MCF 10A (cell line): ENCODE results near the gene PLD3. TPM values are rescaled to one million over a fixed set of nuclear protein-coding genes. Genes with fewer than 3 reads are reported as not detected.
"Not testable (repeated sequence)": the region's sequence is repeated elsewhere in the genome, so short reads cannot be mapped to it uniquely, and the experiment has no call there.

Experiments used
- BruUV-seq: library from RNA; stranded (reverse); fragments of 400-500 nt; replicated peaks from 2 replicates; lab custom pipeline; 2021; lab: Mats Ljungman, UMichigan
- CTCF ChIA-PET: fragments of 300-600 bp; sonication (Branson Sonifier 250); formaldehyde crosslinking; extraction: SDS; loops from one replicate; lab custom pipeline; 2021; ENCODE audit warnings: antibody characterized with exemption, inconsistent platforms; lab: Yijun Ruan, JAX
- POLR2A ChIA-PET: fragments of 300-600, 350-650 bp; sonication (Branson Sonifier 250); formaldehyde crosslinking; extraction: SDS; loops from one replicate; lab custom pipeline; 2020; ENCODE audit warnings: antibody characterized with exemption, inconsistent platforms; lab: Yijun Ruan, JAX
- DNase-seq: peaks from one replicate; pipeline ENCODE4 v3.0.0-alpha.2; 2018; ENCODE audit not compliant: unreplicated experiment
- H3K27ac Mint-ChIP-seq: one replicate; pipeline ENCODE4 v1.8.0; 2022; ENCODE audit warnings: mild to moderate bottlenecking, low read depth, mixed read lengths; ENCODE audit not compliant: unreplicated experiment
- H3K27me3 Mint-ChIP-seq: one replicate; pipeline ENCODE4 v1.8.0; 2022; ENCODE audit warnings: mixed read lengths; ENCODE audit not compliant: insufficient read depth, unreplicated experiment
- H3K36me3 Mint-ChIP-seq: one replicate; pipeline ENCODE4 v1.8.0; 2022; ENCODE audit warnings: mild to moderate bottlenecking, moderate library complexity, mixed read lengths; ENCODE audit not compliant: insufficient read depth, unreplicated experiment
- H3K4me1 Mint-ChIP-seq: one replicate; pipeline ENCODE4 v1.8.0; 2022; ENCODE audit warnings: mixed read lengths; ENCODE audit not compliant: insufficient read depth, unreplicated experiment
- H3K4me3 Mint-ChIP-seq: one replicate; pipeline ENCODE4 v1.8.0; 2022; ENCODE audit warnings: mild to moderate bottlenecking, moderate library complexity, mixed read lengths; ENCODE audit not compliant: unreplicated experiment
- H3K9me3 Mint-ChIP-seq: one replicate; pipeline ENCODE4 v1.8.0; 2022; ENCODE audit warnings: mixed read lengths; ENCODE audit not compliant: unreplicated experiment
- intact Hi-C: fragments of 100-400 bp; cut with micrococcal nuclease; formaldehyde crosslinking; loops from 2 replicates; pipeline ENCODE4 v1.14.1; 2022
- total RNA-seq: library from RNA; stranded (reverse); gene quantifications from 2 replicates; pipeline ENCODE4 v1.2.3, GENCODE V29; 2022
- TF ChIP-seq, protein P1 (sequence below): fragments of 200-600 bp; IDR thresholded peaks from one replicate; pipeline ENCODE4 v1.8.0; 2022; ENCODE audit warnings: antibody characterized with exemption, mild to moderate bottlenecking; ENCODE audit not compliant: unreplicated experiment

The PLD3 gene
- total RNA-seq, 1 experiment from 2014 or later = 98.9 TPM

DNA sequence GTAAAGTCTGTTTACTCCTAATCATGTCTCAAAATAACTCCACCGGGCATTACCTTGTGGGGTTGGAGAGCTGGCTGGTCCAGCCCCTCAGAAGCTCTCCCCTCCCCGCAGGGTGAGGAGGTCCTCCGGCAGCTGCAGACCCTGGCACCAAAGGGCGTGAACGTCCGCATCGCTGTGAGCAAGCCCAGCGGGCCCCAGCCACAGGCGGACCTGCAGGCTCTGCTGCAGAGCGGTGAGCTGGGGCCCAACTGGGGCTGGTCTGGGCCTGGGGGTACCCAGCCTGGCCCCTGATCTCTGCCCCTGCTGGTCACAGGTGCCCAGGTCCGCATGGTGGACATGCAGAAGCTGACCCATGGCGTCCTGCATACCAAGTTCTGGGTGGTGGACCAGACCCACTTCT is 21.3 kb downstream of the PLD3 start:
- no peak overlapping the region for H3K27ac Mint-ChIP-seq
- no TSS peak for BruUV-seq
- ChIA-PET POLR2A (interaction anchor here (0.6 to 1.0 kb wide), 2 partner anchors 56 to 1417 kb away, joined by 3 read pairs; partner anchors contain the start of gene SERTAD1), CTCF (no interaction called here)
- TF ChIP-seq, protein P1, sequence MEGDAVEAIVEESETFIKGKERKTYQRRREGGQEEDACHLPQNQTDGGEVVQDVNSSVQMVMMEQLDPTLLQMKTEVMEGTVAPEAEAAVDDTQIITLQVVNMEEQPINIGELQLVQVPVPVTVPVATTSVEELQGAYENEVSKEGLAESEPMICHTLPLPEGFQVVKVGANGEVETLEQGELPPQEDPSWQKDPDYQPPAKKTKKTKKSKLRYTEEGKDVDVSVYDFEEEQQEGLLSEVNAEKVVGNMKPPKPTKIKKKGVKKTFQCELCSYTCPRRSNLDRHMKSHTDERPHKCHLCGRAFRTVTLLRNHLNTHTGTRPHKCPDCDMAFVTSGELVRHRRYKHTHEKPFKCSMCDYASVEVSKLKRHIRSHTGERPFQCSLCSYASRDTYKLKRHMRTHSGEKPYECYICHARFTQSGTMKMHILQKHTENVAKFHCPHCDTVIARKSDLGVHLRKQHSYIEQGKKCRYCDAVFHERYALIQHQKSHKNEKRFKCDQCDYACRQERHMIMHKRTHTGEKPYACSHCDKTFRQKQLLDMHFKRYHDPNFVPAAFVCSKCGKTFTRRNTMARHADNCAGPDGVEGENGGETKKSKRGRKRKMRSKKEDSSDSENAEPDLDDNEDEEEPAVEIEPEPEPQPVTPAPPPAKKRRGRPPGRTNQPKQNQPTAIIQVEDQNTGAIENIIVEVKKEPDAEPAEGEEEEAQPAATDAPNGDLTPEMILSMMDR = no peak
- no peaks in the 10 kb centered on the region for H3K4me1 Mint-ChIP-seq
- peaks cover 41% of the 10 kb centered on the region for H3K36me3 Mint-ChIP-seq
- no peaks in the 10 kb centered on the region for H3K9me3 Mint-ChIP-seq
- no peak for DNase-seq
- intact Hi-C loops = no loop called here
- H3K4me3 Mint-ChIP-seq = no peak overlapping the region
- H3K27me3 Mint-ChIP-seq = no peaks in the 10 kb centered on the region

GRCh38 chr19:40370253-40370652 is 21.8 kb downstream of the PLD3 start:
- H3K27me3 Mint-ChIP-seq, BruUV-seq, H3K4me3 Mint-ChIP-seq, CTCF ChIA-PET, H3K9me3 Mint-ChIP-seq, DNase-seq, H3K27ac Mint-ChIP-seq, intact Hi-C loops, H3K4me1 Mint-ChIP-seq: not testable (repeated sequence)
- H3K36me3 Mint-ChIP-seq = peaks cover 46% of the 10 kb centered on the region
- POLR2A ChIA-PET = interaction anchor here (0.6 to 1.0 kb wide), 2 partner anchors 56 to 1417 kb away, joined by 3 read pairs; partner anchors contain the start of gene SERTAD1

DNA sequence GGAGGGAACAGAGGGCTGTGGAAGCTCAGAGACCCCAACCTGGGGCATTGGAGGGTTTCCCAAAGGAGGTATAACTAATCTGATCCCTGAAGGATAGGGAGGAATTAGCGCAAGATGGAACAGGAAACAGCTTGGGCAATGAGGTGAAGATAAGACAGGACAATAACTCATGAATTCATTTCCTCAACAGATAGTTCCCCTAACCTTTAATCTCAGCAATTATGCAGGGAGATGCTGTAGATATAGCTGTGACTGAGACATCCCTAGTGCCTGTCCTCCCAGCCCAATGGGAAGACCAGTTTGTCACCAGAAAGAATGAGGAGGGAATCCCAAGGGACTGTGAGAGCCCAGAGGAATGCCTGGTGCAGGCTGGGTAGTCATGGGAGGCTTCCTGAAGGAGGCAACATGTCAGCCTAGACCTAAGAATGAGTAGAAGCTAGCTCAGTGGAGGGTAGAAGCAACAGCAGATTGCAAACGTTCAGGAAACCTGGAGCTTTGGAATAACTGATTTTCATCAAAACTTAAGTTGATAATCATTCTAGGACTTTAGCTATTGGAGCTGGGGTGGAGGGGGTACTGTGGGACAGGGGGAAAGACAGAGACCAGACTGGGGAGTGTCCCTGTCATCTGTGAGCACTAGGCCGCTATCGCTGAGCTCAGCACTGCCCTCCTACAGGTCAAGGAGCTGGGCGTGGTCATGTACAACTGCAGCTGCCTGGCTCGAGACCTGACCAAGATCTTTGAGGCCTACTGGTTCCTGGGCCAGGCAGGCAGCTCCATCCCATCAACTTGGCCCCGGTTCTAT is 22.7 kb downstream of the PLD3 start:
- intact Hi-C loops = no loop called here
- POLR2A ChIA-PET = no interaction called here
- CTCF ChIA-PET = no interaction called here
- Mint-ChIP-seq H3K4me1 (no peaks in the 10 kb centered on the region), H3K27me3 (no peaks in the 10 kb centered on the region), H3K4me3 (no peak overlapping the region), H3K27ac (no peak overlapping the region), H3K36me3 (peaks cover 48% of the 10 kb centered on the region), H3K9me3 (no peaks in the 10 kb centered on the region)
- DNase-seq = no peak
- BruUV-seq = no TSS peak
- TF ChIP-seq, protein P1 = no peak

DNA sequence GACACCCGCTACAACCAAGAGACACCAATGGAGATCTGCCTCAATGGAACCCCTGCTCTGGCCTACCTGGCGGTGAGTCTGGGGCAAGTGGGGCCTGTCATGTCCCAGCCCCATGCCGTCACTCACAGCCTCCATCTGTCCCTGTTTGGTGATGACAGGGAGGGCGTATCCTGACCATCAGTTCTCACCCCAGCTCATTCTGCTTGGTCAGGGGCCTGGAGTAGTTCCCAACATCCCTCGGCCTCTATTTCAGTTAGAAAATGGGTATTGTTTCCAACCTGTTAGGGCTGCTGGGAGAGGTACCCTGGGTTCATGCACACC is 23.3 kb downstream of the PLD3 start:
- intact Hi-C loops = no loop called here
- ChIA-PET CTCF (no interaction called here), POLR2A (no interaction called here)
- no peak overlapping the region for H3K4me3 Mint-ChIP-seq
- H3K36me3 Mint-ChIP-seq = peaks cover 48% of the 10 kb centered on the region
- BruUV-seq = no TSS peak
- H3K4me1 Mint-ChIP-seq = no peaks in the 10 kb centered on the region
- no peaks in the 10 kb centered on the region for H3K27me3 Mint-ChIP-seq
- H3K27ac Mint-ChIP-seq = no peak overlapping the region
- no peaks in the 10 kb centered on the region for H3K9me3 Mint-ChIP-seq
- DNase-seq = no peak
- TF ChIP-seq, protein P1 = no peak
